GM18520 (cell line): ENCODE results near the gene BLTP3A.
A peak's percentile ranks its signal among the peaks of the same experiment; 100 is the strongest.
"Not testable (repeated sequence)": the region's sequence is repeated elsewhere in the genome, so short reads cannot be mapped to it uniquely, and the experiment has no call there.

Source experiments
- ATAC-seq: cut with Tn5 transposase; IDR thresholded peaks from one replicate; pipeline ENCODE4 v1.9.1; 2021; ENCODE audit not compliant: unreplicated experiment

The BLTP3A gene, protein sequence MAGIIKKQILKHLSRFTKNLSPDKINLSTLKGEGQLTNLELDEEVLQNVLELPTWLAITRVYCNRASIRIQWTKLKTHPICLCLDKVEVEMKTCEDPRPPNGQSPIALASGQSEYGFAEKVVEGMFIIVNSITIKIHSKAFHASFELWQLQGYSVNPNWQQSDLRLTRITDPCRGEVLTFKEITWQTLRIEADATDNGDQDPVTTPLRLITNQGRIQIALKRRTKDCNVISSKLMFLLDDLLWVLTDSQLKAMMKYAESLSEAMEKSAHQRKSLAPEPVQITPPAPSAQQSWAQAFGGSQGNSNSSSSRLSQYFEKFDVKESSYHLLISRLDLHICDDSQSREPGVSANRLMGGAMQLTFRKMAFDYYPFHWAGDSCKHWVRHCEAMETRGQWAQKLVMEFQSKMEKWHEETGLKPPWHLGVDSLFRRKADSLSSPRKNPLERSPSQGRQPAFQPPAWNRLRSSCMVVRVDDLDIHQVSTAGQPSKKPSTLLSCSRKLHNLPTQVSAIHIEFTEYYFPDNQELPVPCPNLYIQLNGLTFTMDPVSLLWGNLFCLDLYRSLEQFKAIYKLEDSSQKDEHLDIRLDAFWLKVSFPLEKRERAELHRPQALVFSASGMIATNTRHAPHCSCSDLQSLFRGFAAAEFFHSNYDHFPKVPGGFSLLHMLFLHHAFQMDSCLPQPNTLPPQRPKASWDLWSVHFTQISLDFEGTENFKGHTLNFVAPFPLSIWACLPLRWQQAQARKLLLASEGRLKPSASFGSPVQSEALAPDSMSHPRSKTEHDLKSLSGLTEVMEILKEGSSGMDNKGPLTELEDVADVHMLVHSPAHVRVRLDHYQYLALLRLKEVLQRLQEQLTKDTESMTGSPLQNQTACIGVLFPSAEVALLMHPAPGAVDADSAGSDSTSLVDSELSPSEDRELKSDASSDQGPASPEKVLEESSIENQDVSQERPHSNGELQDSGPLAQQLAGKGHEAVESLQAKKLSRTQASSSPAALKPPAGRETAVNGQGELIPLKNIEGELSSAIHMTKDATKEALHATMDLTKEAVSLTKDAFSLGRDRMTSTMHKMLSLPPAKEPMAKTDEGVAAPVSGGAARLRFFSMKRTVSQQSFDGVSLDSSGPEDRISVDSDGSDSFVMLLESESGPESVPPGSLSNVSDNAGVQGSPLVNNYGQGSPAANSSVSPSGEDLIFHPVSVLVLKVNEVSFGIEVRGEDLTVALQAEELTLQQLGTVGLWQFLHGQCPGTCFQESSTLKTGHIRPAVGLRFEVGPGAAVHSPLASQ (N-terminal part only)

DNA sequence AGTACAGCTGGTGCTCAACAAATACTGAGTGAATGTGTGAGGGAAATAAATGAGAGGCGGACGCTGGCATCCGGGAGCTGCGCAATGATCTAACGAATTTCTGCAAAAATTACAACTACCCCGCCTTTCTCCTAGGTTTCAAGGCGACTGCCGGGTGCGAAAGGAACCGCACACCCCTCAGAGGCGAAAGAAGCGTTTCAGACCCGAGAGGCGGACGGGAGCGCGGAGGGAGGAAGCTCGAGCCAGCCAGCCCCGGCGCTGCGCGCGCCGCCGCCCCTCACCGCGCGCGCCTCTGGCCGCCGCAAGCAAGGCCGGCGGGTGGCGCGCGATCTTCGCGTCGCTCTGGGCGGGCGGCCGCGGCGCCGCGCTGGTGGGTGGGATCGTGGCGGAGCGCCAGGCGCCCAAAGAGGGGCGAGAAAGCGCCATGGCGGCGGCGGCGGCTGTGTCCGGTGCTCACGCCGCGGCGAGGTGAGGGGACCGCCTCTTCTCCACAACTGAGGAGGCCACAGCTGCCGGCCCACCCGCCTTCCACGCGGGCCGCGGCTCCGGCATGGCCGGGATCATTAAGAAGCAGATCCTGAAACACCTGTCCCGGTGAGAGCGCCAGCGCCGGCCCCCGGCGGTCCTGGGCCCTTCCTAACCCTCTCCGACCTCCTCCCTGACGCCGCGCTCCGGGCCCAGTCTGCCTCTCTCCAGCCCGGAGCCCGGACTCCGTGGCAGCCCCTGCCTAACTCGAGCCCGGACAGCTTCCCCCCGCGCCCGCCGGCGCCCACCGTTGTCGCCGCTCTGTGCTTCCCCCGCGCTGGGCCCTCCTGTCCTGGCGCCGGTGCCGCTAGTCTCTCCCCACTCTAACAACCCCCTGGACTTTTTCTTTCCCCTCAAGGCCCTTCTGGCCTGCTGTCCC is at the start of gene BLTP3A:
Gene BLTP3A (plus strand): TSS at position 383 of the 904 bp plus-strand sequence. CDS start 168 bp downstream, at position 551.
- peak; percentile 71 for ATAC-seq

DNA sequence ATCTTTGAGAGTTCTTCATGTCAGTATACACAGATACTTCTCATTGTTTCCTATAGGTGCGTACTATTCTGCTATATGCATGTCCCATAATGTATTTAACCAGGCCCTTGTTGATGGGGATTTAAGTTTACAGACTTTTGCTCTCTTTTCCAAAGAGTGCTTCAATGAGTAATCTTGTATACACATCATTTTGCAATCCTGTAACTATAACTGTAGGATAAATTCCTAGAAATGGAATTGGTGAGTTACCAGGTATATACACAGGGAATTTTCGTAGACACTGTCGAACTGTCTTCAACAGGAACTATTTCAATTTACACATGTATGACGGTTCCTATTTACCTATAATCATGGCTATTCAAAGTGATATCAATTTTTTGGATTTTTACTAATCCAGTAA is 49.8 kb upstream of the BLTP3A start:
- no peak for ATAC-seq

DNA sequence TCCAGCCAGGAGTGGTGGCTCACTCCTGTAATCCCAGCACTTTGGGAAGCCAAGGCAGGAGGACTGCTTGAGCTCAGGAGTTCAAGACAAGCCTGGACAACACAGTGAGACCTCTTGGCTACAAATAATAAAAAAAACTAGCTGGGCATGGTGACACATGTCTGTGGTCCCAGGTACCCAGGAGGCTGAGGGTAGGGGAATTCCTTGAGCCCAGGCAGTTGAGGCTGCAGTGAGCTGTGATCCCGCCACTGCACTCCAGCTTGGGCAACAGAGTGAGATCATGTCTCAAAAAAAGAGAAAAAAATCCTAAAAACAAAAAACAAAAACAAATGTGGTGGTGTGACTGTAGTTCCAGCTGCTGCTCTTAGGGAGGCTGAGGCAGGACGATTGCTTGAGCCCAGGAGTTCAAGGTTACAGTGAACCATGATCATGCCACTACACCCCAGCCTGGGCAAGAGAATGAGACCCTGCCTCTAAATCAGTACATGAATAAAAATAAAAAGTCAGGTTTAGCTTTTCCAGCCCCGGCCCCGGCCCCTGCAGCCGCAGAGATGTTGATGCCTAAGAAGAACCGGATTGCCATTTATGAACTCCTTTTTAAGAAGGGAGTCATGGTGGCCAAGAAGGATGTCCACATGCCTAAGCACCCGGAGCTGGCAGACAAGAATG is 48.1 kb upstream of the BLTP3A start:
- ATAC-seq: no peak

DNA sequence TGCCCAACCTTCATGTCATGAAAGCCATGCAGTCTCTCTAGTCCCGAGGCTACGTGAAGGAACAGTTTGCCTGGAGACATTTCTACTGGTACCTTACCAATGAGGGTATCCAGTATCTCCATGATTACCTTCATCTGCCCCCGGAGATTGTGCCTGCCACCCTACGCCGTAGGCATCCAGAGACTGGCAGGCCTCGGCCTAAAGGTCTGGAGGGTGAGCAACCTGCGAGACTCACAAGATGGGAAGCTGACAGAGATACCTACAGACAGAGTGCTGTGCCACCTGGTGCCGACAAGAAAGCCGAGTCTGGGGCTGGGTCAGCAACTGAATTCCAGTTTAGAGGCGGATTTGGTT is 47.6 kb upstream of the BLTP3A start:
- not testable (repeated sequence) for ATAC-seq

DNA sequence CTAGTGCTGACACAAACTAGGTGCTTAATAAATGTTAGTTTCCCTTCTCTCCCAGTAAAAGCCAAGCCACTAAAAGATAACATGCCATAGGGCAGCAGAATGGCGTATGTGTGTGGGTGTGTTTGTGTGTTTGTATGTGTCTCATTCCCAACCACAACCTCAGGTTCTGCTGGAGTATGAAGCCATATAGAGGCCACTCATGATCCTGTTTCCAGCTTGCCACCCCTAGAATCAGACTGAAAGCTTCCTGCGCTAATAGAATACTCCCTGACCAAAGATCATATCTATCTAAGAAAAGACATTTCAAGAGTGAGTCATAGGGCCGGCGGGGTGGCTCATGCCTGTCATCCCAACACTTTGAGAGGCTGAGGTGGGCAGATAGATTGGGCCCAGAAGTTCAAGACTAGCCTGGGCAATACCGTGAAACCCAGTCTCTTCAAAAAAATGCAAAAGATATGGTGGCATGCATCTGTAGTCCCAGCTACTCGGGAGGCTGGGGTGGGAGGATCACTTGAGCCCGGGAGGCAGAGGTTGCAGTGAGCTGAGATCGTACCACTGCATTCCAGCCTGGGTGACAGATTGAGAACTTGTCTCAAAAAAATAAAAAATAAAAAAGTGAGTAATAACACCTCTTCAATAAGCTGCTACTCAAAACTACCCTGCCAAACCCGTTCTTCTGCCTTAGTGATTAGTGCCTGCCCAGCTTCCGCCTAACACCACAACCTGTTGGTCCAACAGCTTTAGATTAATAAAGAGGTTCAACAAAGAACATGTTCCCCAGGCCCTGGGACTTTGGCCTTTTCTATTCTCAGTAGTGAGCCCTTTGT is 46.4 kb upstream of the BLTP3A start:
- no peak for ATAC-seq

DNA sequence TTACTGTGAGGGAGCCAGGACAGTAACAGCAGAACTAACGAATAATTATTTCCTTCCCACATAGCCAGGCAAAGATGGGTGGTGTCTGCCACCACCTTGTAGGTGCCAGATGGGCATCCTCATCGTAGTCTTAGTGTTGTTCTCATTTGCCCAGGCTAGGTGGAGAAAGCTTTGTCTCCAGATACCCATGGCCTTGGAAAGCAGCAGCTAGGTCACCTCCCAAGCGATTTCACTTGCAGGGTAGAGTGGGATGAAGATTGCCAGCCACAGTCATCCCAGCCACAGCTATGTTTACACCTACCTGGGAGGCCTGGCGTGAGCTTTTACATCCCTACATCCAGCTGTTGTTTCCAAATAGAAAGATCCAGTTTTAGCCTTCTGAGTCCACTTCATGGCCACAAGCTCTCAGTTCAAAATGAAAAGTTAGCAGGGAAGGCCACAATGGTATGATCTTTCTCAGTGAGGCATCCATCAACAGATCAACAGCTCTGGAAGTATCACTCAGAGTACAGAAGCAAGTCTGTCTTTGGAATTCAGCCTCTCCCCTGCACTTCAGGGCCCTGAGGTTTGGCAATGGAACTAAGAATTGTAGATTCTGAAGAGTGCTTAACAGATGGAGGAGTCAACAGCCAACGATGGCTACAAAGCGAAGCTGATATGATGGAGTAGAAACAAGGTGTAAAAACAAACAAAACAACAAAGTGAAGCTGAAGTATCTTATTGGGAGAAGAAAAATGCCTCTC is 45.6 kb upstream of the BLTP3A start:
- no peak for ATAC-seq

DNA sequence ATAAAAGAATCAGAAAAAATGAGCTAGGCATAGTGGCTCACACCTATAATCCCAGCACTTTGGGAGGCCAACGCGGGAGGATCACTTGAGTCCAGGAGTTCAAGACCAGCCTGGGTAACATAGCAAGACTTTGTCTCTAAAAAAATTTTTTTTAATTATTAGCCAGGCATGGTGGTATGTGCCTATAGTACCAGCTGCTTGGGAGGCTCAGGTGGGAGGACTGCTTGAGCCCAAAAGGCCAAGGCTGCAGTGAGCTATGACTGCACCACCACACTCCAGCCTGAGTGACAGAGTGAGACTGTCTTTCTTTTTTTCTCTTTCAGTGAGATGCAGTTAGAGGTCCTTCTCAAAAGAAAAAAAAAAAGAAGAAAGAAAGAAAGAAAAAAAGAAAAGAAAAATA is 43.1 kb upstream of the BLTP3A start:
- no peak for ATAC-seq

DNA sequence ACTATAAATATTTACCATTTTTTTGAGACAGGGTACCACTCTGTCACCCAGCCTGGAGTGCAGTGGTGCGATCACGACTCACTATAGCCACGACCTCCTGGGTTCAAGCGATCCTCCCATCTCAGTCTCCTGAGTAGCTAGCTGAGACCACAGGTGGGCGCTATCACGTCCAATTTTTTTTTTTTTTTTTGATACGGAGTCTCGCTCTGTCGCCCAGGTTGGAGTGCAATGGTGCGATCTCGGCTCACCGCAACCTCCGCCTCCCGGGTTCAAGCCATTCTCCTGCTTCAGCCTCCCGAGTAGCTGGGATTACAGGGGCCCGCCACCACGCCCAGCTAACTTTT is 35.4 kb upstream of the BLTP3A start:
- not testable (repeated sequence) for ATAC-seq

DNA sequence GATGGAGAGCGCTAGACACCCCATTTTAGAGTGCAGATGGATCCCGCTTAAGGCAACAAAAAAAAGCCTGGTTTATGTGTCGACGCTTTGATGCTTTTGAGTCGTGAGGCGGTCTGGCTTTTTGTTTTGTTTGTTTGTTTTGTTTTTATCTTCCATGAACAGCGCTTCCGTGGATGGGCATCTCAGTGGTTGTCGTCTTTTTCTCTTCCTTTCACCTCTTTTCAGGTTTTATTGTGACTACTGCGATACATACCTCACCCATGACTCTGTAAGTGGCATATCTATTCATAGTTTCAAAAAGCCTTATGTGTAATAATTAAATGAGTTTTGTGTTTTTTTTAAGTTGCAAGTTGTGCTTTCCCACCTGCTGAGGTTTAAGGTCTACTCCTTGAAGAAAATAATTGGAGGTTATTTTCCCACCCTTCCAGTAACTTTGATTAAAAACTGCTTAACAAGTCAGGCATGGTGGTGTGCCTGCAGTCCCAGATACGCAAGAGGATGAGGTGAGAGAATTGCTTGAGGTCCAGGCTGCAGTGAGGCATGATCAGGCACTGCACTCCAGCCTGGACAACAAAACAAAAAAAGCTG is 34.1 kb upstream of the BLTP3A start:
- no peak for ATAC-seq

DNA sequence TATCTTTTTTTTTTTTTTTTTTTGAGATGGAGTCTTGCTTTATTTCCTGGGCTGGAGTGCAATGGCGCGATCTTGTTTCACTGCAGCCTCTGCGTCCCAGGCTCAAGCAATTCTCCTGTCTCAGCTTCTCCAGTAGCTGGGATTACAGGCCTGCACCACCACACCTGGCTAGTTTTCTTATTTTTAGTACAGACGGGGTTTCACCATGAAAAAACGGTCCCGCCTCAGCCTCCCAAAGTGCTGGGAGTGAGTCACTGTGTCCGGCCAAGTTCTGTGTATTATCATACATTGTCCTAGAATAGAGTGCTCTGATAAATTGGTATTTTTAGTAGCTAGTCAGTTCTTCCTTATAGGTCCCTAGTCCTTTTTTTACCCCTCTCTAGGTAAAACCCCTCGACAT is 31.8 kb upstream of the BLTP3A start:
- ATAC-seq: no peak

DNA sequence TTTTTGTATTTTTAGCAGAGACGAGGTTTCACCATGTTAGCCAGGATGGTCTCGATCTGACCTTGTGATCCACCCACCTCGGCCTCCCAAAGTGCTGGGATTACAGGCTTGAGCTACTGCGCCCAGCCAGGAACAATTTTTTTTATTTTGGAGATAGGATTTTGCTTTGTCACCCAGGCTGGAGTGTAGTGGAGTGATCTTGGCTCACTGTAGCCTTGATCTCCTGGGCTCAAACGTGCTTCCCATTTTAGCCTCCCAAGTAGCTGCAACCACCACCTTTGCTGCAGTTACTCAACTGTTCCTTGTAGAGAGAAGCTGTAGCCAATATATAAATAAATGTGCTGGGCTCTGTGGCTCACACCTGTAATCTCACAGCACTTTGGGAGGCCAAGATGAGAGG is 30.2 kb upstream of the BLTP3A start:
- ATAC-seq: not testable (repeated sequence)

DNA sequence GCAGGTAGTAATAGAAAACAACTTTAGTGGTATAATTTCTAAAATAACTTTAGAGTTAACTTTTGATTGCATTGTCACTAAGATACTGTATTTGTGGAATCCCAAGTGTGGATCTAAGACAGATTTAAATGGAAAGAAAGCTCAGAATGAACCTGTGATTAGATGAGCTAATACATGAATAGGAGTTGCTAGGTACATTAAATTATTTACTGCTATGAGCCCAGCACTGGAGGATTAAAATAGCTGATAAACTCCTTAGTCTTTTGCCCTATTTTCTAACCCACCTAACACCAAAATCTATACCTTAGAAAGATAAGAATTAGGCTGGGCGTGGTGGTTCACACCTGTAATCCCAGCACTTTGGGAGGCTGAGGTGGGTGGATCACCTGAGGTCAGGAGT is 23.7 kb upstream of the BLTP3A start:
- no peak for ATAC-seq

DNA sequence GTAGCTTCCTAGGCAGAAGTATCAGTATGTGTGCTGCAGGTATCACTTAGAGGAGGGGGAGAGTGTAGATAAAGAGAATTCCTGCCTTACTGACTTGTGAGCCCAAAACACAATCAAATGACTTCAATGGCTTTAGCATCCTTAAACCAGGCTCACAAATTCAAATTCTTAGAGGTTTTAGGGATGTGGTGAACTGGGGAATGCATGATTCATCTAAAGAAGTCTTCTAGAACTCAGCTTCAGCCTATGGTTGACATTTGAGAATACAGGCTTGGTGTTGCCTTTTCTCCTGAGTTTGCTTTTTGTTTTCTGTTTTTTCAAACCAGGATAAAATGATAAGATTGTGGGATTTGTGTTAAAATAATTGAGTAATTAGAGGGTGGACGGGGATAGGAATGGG is 20.2 kb upstream of the BLTP3A start:
- ATAC-seq: no peak

DNA sequence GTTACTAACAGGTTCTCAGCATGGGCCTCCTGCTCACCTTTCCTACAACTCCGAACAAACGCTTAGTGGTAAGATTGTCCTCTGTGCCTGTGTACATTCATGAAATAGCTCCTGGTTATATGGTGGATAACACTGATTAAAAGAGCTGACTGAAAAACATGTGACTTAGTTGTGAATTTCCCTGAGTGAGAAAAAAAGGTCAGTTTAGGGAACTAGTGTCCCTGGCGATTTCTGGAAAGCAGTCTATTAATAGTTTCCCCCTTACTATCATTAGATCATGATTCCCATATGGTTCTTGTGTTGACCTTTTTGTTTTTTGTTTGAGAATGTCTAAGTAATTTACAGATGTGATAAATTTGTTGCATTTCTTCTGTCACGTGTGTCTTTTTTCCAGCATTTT is 18.9 kb upstream of the BLTP3A start:
- ATAC-seq: no peak

DNA sequence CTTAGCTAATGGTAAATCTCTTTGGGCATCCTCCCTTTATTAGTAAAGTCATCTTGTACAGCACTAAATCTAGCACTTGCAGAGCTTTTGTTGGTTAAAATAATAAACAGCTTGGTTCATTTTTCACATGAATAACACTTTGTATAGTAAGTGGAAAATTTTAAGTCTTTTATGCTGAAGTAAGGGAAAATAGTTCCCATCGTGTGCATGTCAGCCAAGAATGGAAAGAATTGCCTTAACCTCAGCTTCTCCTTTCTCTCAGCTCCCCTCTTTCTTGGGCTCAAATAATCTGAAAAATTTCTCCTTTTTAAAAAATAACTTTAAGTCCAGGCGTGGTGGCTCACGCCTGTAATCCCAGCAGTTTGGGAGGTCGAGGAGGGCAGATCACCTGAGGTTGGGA is 18.0 kb upstream of the BLTP3A start:
- no peak for ATAC-seq

DNA sequence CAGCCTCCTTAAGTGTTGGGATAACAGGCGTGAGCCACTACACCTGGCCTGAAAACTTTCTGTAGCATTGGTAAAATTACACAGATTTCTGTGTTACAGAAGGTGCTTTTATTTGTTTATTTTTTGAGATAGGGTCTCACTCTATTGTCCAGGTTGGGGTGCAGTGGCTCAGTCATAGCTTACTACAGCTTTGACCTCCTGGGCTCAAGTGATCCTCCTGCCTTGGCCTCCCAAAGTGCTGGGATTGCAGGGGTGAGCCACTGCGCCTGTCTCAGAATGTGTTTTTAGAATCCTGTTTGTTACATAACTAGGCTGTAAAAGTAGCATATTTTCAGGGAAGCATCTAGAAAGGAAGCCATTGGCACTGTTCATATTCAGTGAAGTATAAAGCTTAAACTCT is 16.9 kb upstream of the BLTP3A start:
- no peak for ATAC-seq

DNA sequence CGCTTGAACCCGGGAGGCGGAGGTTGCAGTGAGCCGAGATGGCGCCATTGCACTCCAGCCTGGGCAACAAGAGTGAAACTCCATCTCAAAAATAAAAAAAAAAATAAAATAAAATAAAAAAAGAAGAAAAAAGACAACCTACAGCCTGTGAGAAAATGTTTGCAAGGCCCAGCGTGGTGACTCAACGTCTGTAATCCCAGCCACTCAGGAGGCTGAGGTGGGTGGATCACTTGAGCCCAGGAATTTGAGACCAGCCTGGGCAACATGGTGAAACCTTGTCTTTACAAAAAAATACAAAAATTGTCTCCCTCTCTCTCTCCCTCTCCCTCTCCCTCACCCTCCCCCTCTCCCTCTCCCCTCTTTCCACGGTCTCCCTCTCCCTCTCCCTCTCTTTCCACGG is 6.5 kb upstream of the BLTP3A start:
- not testable (repeated sequence) for ATAC-seq

DNA sequence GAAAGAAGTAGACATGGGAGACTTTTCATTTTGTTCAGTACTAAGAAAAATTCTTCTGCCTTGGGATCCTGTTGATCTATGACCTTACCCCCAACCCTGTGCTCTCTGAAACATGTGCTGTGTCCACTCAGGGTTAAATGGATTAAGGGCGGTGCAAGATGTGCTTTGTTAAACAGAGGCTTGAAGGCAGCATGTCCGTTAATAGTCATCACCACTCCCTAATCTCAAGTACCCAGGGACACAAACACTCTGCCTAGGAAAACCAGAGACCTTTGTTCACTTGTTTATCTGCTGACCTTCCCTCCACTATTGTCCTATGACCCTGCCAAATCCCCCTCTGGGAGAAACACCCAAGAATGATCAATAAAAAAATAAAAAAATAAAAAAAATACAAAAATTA is 4.7 kb upstream of the BLTP3A start:
- not testable (repeated sequence) for ATAC-seq
